Neural progenitor cell (in vitro differentiated cells): ENCODE results near the gene NOTUM. TPM values are rescaled to one million over a fixed set of nuclear protein-coding genes. Genes with fewer than 3 reads are reported as not detected.

ENCODE experiments used
- DNase-seq: peaks from one replicate; pipeline ENCODE4 v3.0.0-alpha.2; 2016; ENCODE audit warnings: low spot score
- H2AFZ ChIP-seq: fragments of 200-600 bp; sonication (generic); replicated peaks from 2 replicates; pipeline ENCODE4 v1.6.1; 2016; ENCODE audit warnings: antibody characterized with exemption
- H3F3A ChIP-seq: fragments of 200-600 bp; sonication (generic); 2 replicates; pipeline ENCODE4 v1.6.1; 2016; ENCODE audit warnings: antibody characterized with exemption, low read depth
- H3K27ac ChIP-seq: fragments of 200-600 bp; sonication (generic); 2 replicates; pipeline ENCODE4 v1.5.1; 2016; ENCODE audit warnings: mild to moderate bottlenecking
- H3K27me3 ChIP-seq: fragments of 200-600 bp; sonication (generic); 2 replicates; pipeline ENCODE4 v1.6.1; 2016; ENCODE audit warnings: mild to moderate bottlenecking, moderate library complexity
- H3K36me3 ChIP-seq: fragments of 200-600 bp; sonication (generic); 2 replicates; pipeline ENCODE4 v1.5.1; 2016
- H3K4me1 ChIP-seq: fragments of 200-600 bp; sonication (generic); 2 replicates; pipeline ENCODE4 v1.6.1; 2016; ENCODE audit warnings: mixed run types
- H3K4me2 ChIP-seq: fragments of 200-600 bp; sonication (generic); 2 replicates; pipeline ENCODE4 v1.6.1; 2016
- H3K4me3 ChIP-seq: fragments of 200-600 bp; sonication (generic); 2 replicates; pipeline ENCODE4 v1.5.1; 2016
- H3K79me2 ChIP-seq: fragments of 200-600 bp; sonication (generic); 2 replicates; pipeline ENCODE4 v1.6.1; 2016; ENCODE audit warnings: low read depth
- H3K9ac ChIP-seq: fragments of 200-600 bp; sonication (generic); 2 replicates; pipeline ENCODE4 v1.6.1; 2016
- H3K9me3 ChIP-seq: fragments of 200-600 bp; sonication (generic); 2 replicates; pipeline ENCODE4 v1.5.1; 2016; ENCODE audit warnings: low read depth
- H4K20me1 ChIP-seq: fragments of 200-600 bp; sonication (generic); 2 replicates; pipeline ENCODE4 v1.6.1; 2016; ENCODE audit warnings: low read depth
- H3K27ac Mint-ChIP-seq: 3 replicates; pipeline ENCODE4 v1.8.0; 2021; ENCODE audit warnings: mixed read lengths
- H3K27me3 Mint-ChIP-seq: 2 replicates; pipeline ENCODE4 v1.8.0; 2022; ENCODE audit warnings: low read depth, mild to moderate bottlenecking, inconsistent platforms, moderate library complexity, mixed read lengths; ENCODE audit not compliant: insufficient read depth
- H3K36me3 Mint-ChIP-seq: 3 replicates; pipeline ENCODE4 v1.8.0; 2021; ENCODE audit warnings: mixed read lengths
- H3K4me1 Mint-ChIP-seq: 3 replicates; pipeline ENCODE4 v1.8.0; 2021; ENCODE audit warnings: mixed read lengths
- H3K4me3 Mint-ChIP-seq: 3 replicates; pipeline ENCODE4 v1.8.0; 2021; ENCODE audit warnings: mild to moderate bottlenecking, moderate library complexity, mixed read lengths
- H3K9me3 Mint-ChIP-seq: 3 replicates; pipeline ENCODE4 v1.8.0; 2020; ENCODE audit warnings: mixed read lengths
- CTCF ChIP-seq: fragments of 200-600 bp; sonication (generic); IDR thresholded peaks from 2 replicates; pipeline ENCODE4 v1.5.1; 2017; ENCODE audit warnings: antibody characterized with exemption, mild to moderate bottlenecking
- EZH2 ChIP-seq: fragments of 200-600 bp; sonication (generic); IDR thresholded peaks from 2 replicates; pipeline ENCODE4 v1.6.1; 2017; ENCODE audit warnings: antibody characterized with exemption, mild to moderate bottlenecking, moderate library complexity
- EZH2phosphoT487 ChIP-seq: fragments of 200-600 bp; sonication (generic); IDR thresholded peaks from 2 replicates; pipeline ENCODE4 v1.6.1; 2017; ENCODE audit warnings: antibody characterized with exemption
- total RNA-seq: library from RNA; depleted of rRNA; stranded (reverse); fragments of >200 nt; gene quantifications from 2 replicates; pipeline ENCODE4 v1.2.3, GENCODE V29; 2015; ENCODE audit warnings: low replicate concordance

NOTUM gene
- total RNA-seq, 1 donor from 2014 or later = not detected

- Histone ChIP-seq H4K20me1 (peaks cover 27% of the 10 kb centered on the region), H3K27me3 (peaks cover 33% of the 10 kb centered on the region), H3K79me2 (no peaks in the 10 kb centered on the region), H3K4me1 (peaks cover 5% of the 10 kb centered on the region), H3K9me3 (no peaks in the 10 kb centered on the region), H3F3A (peaks cover 18% of the 10 kb centered on the region), H3K4me2 (no peak overlapping the region), H2AFZ (no peak overlapping the region), H3K9ac (no peak overlapping the region), H3K27ac (no peak overlapping the region), H3K4me3 (no peak overlapping the region), H3K36me3 (no peaks in the 10 kb centered on the region)
- no peaks in the 10 kb centered on the region for H3K9me3 Mint-ChIP-seq
- DNase-seq = no peak
- H3K27me3 Mint-ChIP-seq = peaks cover 18% of the 10 kb centered on the region
- no peak overlapping the region for H3K27ac Mint-ChIP-seq
- H3K4me1 Mint-ChIP-seq = peaks cover 8% of the 10 kb centered on the region
- no peak for TF ChIP-seq CTCF
- TF ChIP-seq EZH2phosphoT487 = no peak
- TF ChIP-seq EZH2 = no peak
- peaks cover 11% of the 10 kb centered on the region for H3K36me3 Mint-ChIP-seq
- no peak overlapping the region for H3K4me3 Mint-ChIP-seq
Observed at GRCh38 chr17:81903415-81903831, 57.6 kb downstream of the NOTUM start.

- no peaks in the 10 kb centered on the region for H3K79me2 ChIP-seq
- Mint-ChIP-seq H3K36me3 (peaks cover 13% of the 10 kb centered on the region), H3K4me3 (no peak overlapping the region), H3K27me3 (peaks cover 16% of the 10 kb centered on the region), H3K9me3 (no peaks in the 10 kb centered on the region), H3K4me1 (peaks cover 8% of the 10 kb centered on the region), H3K27ac (no peak overlapping the region)
- peaks cover 33% of the 10 kb centered on the region for H3K27me3 ChIP-seq
- TF ChIP-seq CTCF (no peak), EZH2phosphoT487 (peak; percentile 12), EZH2 (peak; percentile 73)
- H2AFZ ChIP-seq = no peak overlapping the region
- H3K27ac ChIP-seq = no peak overlapping the region
- H3K4me1 ChIP-seq = peaks cover 5% of the 10 kb centered on the region
- peak overlapping the region; percentile 88 for H3K4me2 ChIP-seq
- H3K9me3 ChIP-seq = no peaks in the 10 kb centered on the region
- H3F3A ChIP-seq = peaks cover 18% of the 10 kb centered on the region
- DNase-seq = peak; percentile 43
- H3K36me3 ChIP-seq = no peaks in the 10 kb centered on the region
- H3K9ac ChIP-seq = no peak overlapping the region
- peak overlapping the region; percentile 43 for H3K4me3 ChIP-seq
- H4K20me1 ChIP-seq = peaks cover 31% of the 10 kb centered on the region
Observed at GRCh38 chr17:81902653-81903414, 58.2 kb downstream of the NOTUM start.

Other genes with a start within 250 kb of the NOTUM start
- 9.1 and 29.3 TPM in 2 replicates for gene SLC25A10, start 248.9 kb downstream of the NOTUM start, total RNA-seq
- not detected in 2 replicates for gene GCGR, start 157.0 kb downstream of the NOTUM start, total RNA-seq
- 45.6 and 110 TPM in 2 replicates for gene MCRIP1, start 127.9 kb downstream of the NOTUM start, total RNA-seq
- gene PPP1R27, start 126.1 kb downstream of the NOTUM start, total RNA-seq = 0.12 TPM in 1 of 2 replicates, not detected in the other
- 203 and 344 TPM in 2 replicates for gene P4HB, start 100.7 kb downstream of the NOTUM start, total RNA-seq
- gene ARHGDIA, start 89.8 kb downstream of the NOTUM start, total RNA-seq = 25.1 and 47.9 TPM in 2 replicates
- 140 and 156 TPM in 2 replicates for gene ALYREF, start 69.6 kb downstream of the NOTUM start, total RNA-seq
- 100 and 220 TPM in 2 replicates for gene ANAPC11, start 69.5 kb downstream of the NOTUM start, total RNA-seq
- gene NPB, start 58.9 kb downstream of the NOTUM start, total RNA-seq = 2.8 TPM in 1 of 2 replicates, not detected in the other
- gene PCYT2, start 49.8 kb downstream of the NOTUM start, total RNA-seq = 6.8 and 17.0 TPM in 2 replicates
- gene SIRT7, start 43.0 kb downstream of the NOTUM start, total RNA-seq = 5.1 and 15.2 TPM in 2 replicates
- gene MAFG, start 33.5 kb downstream of the NOTUM start, total RNA-seq = 8.1 and 12.9 TPM in 2 replicates
- gene PYCR1, start 23.9 kb downstream of the NOTUM start, total RNA-seq = 32.6 and 72.2 TPM in 2 replicates
- gene MYADML2, start 14.0 kb downstream of the NOTUM start, total RNA-seq = 0.11 TPM in 1 of 2 replicates, not detected in the other
- 13.1 and 40.9 TPM in 2 replicates for gene ASPSCR1, start 16.4 kb upstream of the NOTUM start, total RNA-seq
- 53.0 and 85.0 TPM in 2 replicates for gene CENPX, start 61.7 kb upstream of the NOTUM start, total RNA-seq
- gene LRRC45, start 62.1 kb upstream of the NOTUM start, total RNA-seq = 15.4 and 46.7 TPM in 2 replicates
- gene RAC3, start 70.5 kb upstream of the NOTUM start, total RNA-seq = 31.6 and 81.2 TPM in 2 replicates
- gene DCXR, start 76.5 kb upstream of the NOTUM start, total RNA-seq = 36.5 and 64.9 TPM in 2 replicates
- 13.6 and 41.0 TPM in 2 replicates for gene RFNG, start 90.6 kb upstream of the NOTUM start, total RNA-seq
- 86.6 and 174 TPM in 2 replicates for gene GPS1, start 90.7 kb upstream of the NOTUM start, total RNA-seq
- gene DUS1L, start 104.6 kb upstream of the NOTUM start, total RNA-seq = 54.5 and 76.6 TPM in 2 replicates
- gene FASN, start 137.0 kb upstream of the NOTUM start, total RNA-seq = 77.9 and 266 TPM in 2 replicates